Uterine smooth muscle cell (primary cell): ENCODE results near the gene PLEKHM2. TPM values are rescaled to one million over a fixed set of nuclear protein-coding genes. Genes with fewer than 3 reads are reported as not detected.

Experiments
- total RNA-seq: library from RNA; depleted of rRNA; stranded (reverse); fragments of >200 nt; gene quantifications from 2 replicates; pipeline ENCODE4 v1.2.3, GENCODE V29; 2014

Gene PLEKHM2, protein sequence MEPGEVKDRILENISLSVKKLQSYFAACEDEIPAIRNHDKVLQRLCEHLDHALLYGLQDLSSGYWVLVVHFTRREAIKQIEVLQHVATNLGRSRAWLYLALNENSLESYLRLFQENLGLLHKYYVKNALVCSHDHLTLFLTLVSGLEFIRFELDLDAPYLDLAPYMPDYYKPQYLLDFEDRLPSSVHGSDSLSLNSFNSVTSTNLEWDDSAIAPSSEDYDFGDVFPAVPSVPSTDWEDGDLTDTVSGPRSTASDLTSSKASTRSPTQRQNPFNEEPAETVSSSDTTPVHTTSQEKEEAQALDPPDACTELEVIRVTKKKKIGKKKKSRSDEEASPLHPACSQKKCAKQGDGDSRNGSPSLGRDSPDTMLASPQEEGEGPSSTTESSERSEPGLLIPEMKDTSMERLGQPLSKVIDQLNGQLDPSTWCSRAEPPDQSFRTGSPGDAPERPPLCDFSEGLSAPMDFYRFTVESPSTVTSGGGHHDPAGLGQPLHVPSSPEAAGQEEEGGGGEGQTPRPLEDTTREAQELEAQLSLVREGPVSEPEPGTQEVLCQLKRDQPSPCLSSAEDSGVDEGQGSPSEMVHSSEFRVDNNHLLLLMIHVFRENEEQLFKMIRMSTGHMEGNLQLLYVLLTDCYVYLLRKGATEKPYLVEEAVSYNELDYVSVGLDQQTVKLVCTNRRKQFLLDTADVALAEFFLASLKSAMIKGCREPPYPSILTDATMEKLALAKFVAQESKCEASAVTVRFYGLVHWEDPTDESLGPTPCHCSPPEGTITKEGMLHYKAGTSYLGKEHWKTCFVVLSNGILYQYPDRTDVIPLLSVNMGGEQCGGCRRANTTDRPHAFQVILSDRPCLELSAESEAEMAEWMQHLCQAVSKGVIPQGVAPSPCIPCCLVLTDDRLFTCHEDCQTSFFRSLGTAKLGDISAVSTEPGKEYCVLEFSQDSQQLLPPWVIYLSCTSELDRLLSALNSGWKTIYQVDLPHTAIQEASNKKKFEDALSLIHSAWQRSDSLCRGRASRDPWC
- 60.5 and 98.2 TPM in 2 replicates for total RNA-seq

GRCh38 chr1:15684042-15684461 is at the start of gene PLEKHM2:
PLEKHM2 (plus strand) TSS chr1:15684320; CDS start chr1:15684559, 239 bp downstream.

GRCh38 chr1:15736038-15736891 is 52.1 kb downstream of the PLEKHM2 start, which contains the start of gene SLC25A34:
SLC25A34 (plus strand) TSS chr1:15736258; CDS start chr1:15736486, 228 bp downstream.

GRCh38 chr1:15742339-15742801 is 58.2 kb downstream of the PLEKHM2 start, which contains the start of gene TMEM82:
TMEM82 (plus strand) TSS chr1:15742499; CDS start chr1:15742560, 61 bp downstream.

GRCh38 chr1:15758343-15758931 is 74.3 kb downstream of the PLEKHM2 start, which contains the start of gene FBLIM1:
FBLIM1 (plus strand) TSS chr1:15758795; CDS start chr1:15764984, 6,189 bp downstream.

Other genes with a start within 250 kb of the PLEKHM2 start
- gene CTRC, start 245.9 kb upstream of the PLEKHM2 start, total RNA-seq, result not detected in 2 replicates
- not detected in 2 replicates for gene CELA2A, start 227.6 kb upstream of the PLEKHM2 start, total RNA-seq
- not detected in 2 replicates for gene CELA2B, start 208.2 kb upstream of the PLEKHM2 start, total RNA-seq
- gene CASP9, start 160.1 kb upstream of the PLEKHM2 start, total RNA-seq, result 4.2 and 10.5 TPM in 2 replicates
- gene DNAJC16, start 157.5 kb upstream of the PLEKHM2 start, total RNA-seq, result 12.0 and 16.0 TPM in 2 replicates
- 1.1 and 1.8 TPM in 2 replicates for gene AGMAT, start 99.3 kb upstream of the PLEKHM2 start, total RNA-seq
- 14.1 and 14.4 TPM in 2 replicates for gene DDI2, start 66.9 kb upstream of the PLEKHM2 start, total RNA-seq
- 0.44 and 0.62 TPM in 2 replicates for gene SLC25A34, start 51.9 kb downstream of the PLEKHM2 start, total RNA-seq
- gene TMEM82, start 58.2 kb downstream of the PLEKHM2 start, total RNA-seq, result not detected in 2 replicates
- 54.5 and 73.2 TPM in 2 replicates for gene FBLIM1, start 74.5 kb downstream of the PLEKHM2 start, total RNA-seq
- gene UQCRHL, start 123.3 kb downstream of the PLEKHM2 start, total RNA-seq, result 2.4 and 2.6 TPM in 2 replicates
- 20.3 and 23.6 TPM in 2 replicates for gene SPEN, start 163.4 kb downstream of the PLEKHM2 start, total RNA-seq